ENCODE results near the gene ORC5.
"Not testable (repeated sequence)": the region's sequence is repeated elsewhere in the genome, so short reads cannot be mapped to it uniquely, and the experiment has no call there.

The ORC5 gene

DNA sequence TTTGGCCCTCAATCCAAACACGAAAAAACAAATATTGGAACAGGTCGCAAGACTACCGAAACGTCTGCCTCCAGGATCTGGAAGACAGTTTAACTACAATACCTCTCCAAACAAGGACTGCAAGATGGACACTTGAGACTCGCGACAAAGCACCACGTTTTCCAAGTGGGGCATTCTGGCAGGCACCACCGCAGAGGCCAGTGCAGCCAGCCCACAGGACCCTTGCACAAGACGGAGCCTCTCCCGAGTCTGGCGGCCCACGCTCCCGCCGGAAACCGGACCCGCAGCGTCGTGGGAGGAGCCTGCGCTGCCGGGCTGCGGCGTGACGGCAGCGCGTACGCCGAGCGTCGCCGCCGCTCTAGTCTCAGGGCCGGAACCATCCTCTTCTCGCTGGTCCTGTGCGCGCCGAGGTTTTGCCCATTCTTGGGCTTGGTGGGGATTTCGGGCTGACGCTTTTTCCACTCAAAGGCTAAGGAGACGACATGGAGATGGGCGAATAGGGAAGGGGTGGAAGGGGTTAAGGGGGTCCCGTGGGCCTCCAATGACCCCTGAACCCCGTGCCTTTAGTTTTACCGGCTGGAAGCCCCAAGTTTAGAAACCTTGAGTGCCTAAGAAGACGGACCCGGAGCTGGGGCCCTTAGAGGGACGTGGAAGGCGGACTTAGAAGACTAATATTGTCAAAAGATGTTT lies at the start of gene ORC5:
Gene ORC5 (minus strand): TSS at position 283 of the 690 bp plus-strand sequence. CDS start 109 bp downstream, at position 174.
- no peak for DNase-seq

GRCh38 chr7:104255616-104256015 lies 47.8 kb upstream of the ORC5 start:
- no peak for DNase-seq

DNA sequence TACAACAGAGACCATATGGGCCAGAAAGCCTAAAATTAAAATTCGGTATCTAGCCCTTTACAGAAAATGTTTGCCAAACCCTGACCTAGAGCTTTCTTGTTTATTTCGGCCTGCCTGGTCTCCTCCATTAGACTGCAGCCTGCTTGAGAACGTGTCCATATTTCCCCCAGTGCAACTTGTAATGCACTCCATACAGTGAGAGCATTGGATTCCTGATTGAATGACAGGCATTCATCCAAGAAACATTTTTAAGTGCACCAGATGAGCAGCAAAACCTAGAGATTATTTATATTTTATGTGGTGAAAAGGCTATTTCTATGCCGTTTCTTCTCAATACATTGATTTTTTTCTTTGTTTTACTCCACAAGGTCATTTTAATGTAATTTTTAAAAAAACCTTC lies 47.4 kb upstream of the ORC5 start:
- no peak for DNase-seq

DNA sequence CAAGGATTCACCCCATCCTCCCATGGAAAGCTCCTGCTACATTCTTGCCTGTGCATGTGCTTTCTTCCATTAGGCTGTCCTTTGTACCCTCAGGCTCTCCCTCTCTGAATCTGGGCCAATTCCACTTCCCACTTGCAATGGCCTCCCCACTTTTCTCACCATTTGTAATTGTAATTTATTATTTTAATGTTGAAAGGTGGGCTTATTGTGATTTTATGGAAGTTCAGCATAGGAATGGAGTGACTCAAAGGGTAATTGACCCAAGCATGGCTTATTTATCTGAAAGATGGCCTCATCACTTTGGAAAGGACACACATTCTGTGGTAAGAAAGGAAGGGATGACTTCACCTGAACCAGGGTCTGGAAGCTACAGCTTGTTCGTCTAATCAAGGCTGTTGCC lies 46.9 kb upstream of the ORC5 start:
- no peak for DNase-seq

- no peak for DNase-seq
Observed at GRCh38 chr7:104252409-104253134, 44.8 kb upstream of the ORC5 start.

DNA sequence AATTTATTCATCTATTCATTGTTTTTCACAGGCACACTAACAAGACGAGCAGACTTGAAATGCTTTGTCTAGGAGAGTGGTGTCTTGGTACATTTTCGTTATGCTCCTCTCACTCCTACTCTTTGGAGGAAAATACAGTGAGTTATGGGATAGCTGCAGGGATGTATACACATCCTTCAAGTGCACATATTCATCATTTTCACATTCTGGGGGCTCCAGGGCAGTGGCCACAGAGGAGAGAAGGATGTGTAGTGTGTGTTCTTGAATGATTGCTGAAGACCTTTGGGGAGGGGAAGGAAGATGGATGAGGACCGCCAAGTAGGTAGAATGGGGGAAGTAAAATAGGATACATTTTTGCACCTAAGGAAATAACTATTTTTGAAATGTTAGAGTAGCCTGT lies 34.8 kb upstream of the ORC5 start:
- DNase-seq, result no peak

GRCh38 chr7:104241538-104242209 lies 33.9 kb upstream of the ORC5 start:
- DNase-seq, result no peak

DNA sequence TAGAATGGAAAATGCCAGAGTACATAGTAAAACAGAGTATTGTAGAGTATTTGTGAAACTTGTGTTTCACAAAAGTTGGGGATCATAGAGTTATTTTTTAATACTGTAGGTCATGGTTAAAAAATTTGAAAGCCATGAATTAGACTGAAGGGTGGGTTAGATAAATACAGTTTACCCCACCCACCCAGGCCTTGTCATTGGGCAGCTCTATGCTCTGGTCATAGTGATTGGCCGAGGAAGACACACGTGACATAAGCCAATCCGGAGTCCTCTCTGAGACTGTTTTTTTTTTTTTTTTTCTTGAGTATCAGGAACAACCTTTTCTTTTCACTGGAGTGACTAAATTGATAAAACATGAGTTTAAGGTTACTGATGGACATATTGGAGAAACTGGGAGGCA lies 33.3 kb upstream of the ORC5 start:
- no peak for DNase-seq

- peak; percentile 18 for DNase-seq
Observed at GRCh38 chr7:104240401-104240800, 32.6 kb upstream of the ORC5 start.

DNA sequence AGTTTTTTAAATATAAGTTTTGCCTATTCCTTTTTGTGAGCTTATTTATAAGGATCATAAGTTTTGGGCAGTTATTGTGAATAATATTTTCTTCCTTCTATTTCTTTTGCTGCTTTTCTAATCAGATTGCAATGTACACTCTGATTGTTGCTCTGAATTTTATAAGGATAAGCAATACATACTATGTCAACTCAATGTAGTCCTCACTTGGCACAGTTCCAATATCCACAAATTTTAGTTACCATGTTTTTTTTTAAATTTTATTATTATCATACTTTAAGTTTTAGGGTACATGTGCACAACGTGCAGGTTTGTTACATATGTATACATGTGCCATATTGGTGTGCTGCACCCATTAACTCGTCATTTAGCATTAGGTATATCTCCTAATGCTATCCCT lies 27.2 kb upstream of the ORC5 start:
- not testable (repeated sequence) for DNase-seq

GRCh38 chr7:104231054-104232046 lies 23.5 kb upstream of the ORC5 start:
- DNase-seq, result no peak

DNA sequence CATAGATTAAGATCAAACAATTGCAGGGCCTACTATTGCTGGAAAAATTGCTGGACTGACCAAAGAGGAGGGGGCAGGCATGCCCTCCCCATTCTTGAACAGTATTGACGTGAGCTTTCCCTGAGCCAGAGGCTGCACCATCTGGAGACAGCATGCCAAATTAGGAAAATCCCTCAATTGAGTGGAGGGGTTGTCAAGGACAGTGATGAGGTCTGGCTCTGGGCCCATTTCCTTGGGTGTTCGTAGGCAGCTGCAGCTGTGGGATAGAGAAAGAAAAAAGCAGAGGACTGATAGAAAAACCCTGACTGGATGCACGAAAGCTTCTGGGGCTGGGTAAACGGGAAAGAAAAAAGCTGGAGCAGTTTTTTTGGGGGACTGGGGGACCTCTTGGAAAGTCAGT lies 22.8 kb upstream of the ORC5 start:
- no peak for DNase-seq

DNA sequence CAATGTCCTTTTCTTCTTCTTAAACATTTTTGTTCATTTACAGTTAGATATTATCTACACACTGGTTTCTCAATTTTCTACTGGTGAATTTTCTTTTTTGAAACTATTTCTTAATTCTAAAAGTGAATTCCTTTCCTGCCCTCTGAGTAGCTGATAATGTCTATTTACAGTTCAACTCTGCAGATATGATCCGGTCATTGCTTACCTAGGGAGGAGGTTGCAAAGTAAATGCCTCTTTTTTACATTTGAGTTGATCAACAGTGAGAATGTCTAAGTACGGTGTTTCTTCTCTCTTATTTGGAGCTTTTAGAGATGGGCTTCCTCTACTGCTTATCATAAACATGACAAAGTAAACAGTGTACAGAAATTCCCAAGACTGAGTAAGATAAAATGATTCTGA lies 20.6 kb upstream of the ORC5 start:
- no peak for DNase-seq

- no peak for DNase-seq
Observed at GRCh38 chr7:104225451-104225850, 17.6 kb upstream of the ORC5 start.

DNA sequence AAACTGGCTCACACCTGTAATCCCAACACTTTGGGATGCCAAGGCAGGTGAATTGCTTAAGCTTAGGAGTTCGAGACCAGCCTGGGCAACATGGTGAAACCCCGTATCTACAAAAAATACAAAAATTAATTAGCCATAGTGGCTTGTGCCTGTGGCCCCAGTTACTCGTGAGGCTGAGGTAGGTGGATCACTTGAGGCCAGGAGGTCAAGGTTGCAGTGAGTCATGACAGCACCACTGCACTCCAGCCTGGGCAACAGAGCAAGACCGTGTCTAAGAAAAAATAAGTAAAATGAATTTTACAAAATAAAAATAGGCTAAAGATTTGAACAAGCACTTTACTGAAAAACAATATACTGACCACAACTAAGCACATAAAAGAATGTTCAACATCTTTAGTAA lies 9.8 kb upstream of the ORC5 start:
- DNase-seq, result no peak

DNA sequence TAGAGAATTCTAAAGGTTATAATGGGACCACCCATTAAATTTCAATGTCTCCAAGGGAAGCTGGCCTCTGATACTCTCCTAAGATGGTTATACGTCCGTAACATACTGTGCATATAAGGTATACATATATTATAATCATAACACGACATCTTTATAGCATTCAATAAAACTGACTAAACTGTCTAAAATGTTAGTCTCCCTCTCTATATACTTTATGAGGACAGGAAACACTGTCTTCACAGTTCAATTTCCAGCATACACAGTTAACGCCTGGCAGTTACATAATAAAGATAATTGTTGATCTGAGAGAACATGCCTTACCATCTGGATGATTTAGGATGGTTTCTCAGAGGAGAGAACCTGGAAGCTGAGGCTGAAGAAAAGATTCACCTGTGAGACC lies 1.2 kb upstream of the ORC5 start:
- no peak for DNase-seq

- DNase-seq, result no peak
Observed at GRCh38 chr7:104208421-104208780, 588 bp upstream of the ORC5 start.

GRCh38 chr7:104207348-104207730 lies 474 bp downstream of the ORC5 start:
- DNase-seq, result no peak

- no peak for DNase-seq
Observed at GRCh38 chr7:104206841-104207240, 972 bp downstream of the ORC5 start.

- no peak for DNase-seq
Observed at GRCh38 chr7:104198673-104199278, 9.0 kb downstream of the ORC5 start.

GRCh38 chr7:104196161-104196560 lies 11.7 kb downstream of the ORC5 start:
- no peak for DNase-seq

DNA sequence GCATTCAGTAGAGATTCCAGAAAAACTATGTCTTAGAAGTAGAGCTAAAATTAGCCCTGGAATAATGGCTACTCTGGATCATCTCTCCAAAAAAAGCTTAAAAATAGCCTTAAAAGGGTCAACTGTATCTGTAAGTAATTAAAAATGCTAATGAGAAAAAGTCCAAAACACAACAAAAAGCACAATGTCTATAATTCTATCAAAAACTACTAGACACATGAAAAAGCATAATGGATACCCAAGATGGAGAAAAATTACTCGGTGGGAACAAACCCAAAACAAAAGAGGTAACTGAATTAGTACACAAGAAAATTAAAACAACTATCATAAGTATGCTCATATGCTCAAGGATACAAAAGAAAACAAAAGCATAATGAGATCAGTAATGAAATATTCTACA lies 15.4 kb downstream of the ORC5 start:
- DNase-seq, result no peak

GRCh38 chr7:104185346-104185745 lies 22.5 kb downstream of the ORC5 start:
- no peak for DNase-seq
